NCI-H2029 treated with DMSO at 0.1 percent for 48 hours (cell line): ENCODE measurements around the gene SPG7.

Experiments used
- DNase-seq: peaks from one replicate; lab custom pipeline; 2025; lab: John Stamatoyannopoulos, UW

The SPG7 gene

DNA sequence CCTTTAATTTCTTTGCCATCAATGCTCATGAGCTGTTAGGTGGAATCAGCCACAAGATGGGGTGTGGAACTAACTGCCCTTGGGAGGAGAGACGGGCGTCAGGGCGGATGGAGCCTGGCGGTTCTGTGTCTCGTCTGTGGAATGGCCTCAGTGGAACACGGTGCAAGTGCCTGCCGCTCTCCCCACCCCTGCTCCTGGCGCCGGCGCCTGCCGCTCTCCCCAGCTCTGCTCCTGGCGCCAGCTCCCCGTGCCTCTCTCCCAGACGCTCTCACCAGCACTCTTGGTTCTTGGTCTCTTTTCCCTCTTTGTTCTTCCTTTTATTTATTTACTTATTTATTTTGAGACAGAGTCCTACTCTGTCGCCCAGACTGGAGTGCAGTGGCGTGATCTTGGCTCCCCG is 39.1 kb downstream of the SPG7 start:
- DNase-seq, result no peak

DNA sequence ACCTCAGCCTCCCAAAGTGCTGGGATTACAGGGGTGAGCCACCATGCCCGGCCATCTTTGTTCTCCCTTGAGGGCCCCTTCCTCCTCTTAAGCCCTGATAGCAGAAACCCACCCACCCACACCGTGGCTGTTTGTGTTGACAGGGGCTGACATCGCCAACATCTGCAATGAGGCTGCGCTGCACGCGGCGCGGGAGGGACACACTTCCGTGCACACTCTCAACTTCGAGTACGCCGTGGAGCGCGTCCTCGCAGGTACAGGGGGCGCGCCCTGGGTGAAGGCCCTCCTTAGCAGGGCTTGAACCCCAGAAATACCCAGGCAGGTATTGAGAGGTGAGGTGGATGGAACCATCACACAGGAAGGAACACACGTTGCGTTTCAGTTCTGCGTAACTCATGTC is 39.7 kb downstream of the SPG7 start:
- DNase-seq, result no peak

DNA sequence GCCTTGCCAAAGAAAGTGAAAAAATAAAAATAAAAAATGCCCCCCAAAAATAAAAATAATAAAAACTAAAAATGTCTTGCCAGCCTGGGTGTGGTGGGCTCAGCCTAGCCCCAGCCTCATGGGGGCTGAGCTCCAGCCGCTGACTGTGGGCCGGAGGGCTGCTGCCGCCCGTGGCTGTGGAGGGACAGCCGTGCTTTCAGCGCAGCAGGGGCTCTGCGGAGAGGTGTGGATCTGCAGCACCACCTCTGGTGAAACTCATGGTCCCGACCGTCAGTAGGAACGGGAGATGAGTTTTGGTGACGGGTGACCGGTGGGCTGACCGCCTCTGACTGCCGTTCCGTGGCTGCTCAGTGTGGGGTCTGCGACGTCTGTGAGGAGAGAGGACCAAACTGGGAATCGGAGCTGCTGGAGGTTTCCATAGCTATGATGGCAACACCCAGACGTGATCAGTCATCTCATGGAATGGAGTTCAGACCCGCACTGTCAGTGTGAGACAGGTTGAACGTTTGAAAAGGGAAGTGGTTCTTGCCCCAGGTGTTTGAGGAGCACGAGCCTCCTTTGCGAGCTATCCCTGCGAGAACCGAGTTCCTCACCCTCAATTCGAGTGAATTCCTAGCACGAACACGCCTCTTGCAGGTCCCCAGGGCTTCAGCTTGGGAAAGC is 40.3 kb downstream of the SPG7 start:
- no peak for DNase-seq

GRCh38 chr16:89549007-89549700 is 41.0 kb downstream of the SPG7 start:
- DNase-seq, result no peak

DNA sequence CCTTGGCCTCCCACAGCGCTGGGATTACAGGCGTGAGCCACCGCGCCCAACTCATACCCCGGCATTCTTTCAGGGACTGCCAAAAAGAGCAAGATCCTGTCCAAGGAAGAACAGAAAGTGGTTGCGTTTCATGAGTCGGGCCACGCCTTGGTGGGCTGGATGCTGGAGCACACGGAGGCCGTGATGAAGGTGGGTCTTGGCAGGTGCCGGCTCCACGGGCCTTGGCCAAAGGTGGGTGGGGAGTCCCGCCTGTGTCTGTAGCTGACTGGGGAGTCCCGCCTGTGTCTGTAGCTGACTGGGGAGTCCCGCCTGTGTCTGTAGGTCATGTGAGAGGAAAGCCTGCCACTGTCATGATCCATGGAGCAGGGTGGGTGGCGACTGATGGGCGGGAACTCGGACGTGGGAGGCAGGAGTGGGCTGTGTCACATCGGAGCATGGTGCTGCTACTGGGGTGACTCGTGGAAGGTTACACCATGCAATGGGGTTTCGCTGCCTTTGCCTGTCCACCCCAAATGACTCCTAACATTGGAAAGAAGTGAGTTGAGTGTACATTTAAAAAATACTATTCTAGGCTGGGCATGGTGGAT is 42.3 kb downstream of the SPG7 start:
- no peak for DNase-seq

GRCh38 chr16:89552329-89552728 is 44.1 kb downstream of the SPG7 start:
- DNase-seq, result no peak

- no peak for DNase-seq
These were observed 44.7 kb downstream of the SPG7 start for GRCh38 chr16:89552913-89553312.

GRCh38 chr16:89553733-89554132 is 45.5 kb downstream of the SPG7 start:
- no peak for DNase-seq

GRCh38 chr16:89554343-89554742 is 46.1 kb downstream of the SPG7 start:
- DNase-seq, result no peak

DNA sequence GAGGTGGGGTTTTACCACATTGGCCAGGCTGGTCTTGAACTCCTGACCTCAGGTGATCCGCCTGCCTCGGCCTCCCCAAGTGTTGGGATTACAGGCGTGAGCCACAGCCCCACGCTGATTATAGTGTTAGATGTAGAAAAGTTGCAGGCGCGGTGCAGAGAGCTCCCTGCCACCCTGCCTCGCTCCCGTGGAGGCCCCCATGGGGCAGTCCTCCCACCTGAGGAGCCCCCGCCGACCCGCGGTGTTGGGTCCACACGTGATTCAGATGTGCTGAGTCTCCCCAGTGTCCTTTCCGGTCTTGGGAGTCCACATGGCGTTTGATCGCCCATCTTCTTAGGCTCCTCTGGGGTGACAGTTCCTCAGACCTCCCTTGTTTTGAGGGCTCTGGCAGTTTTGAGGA is 47.1 kb downstream of the SPG7 start:
- DNase-seq, result no peak

GRCh38 chr16:89555780-89556179 is 47.6 kb downstream of the SPG7 start:
- DNase-seq, result no peak

GRCh38 chr16:89556750-89557689 is 48.8 kb downstream of the SPG7 start:
- DNase-seq, result no peak

GRCh38 chr16:89557690-89558490 is 49.7 kb downstream of the SPG7 start:
- DNase-seq, result no peak

DNA sequence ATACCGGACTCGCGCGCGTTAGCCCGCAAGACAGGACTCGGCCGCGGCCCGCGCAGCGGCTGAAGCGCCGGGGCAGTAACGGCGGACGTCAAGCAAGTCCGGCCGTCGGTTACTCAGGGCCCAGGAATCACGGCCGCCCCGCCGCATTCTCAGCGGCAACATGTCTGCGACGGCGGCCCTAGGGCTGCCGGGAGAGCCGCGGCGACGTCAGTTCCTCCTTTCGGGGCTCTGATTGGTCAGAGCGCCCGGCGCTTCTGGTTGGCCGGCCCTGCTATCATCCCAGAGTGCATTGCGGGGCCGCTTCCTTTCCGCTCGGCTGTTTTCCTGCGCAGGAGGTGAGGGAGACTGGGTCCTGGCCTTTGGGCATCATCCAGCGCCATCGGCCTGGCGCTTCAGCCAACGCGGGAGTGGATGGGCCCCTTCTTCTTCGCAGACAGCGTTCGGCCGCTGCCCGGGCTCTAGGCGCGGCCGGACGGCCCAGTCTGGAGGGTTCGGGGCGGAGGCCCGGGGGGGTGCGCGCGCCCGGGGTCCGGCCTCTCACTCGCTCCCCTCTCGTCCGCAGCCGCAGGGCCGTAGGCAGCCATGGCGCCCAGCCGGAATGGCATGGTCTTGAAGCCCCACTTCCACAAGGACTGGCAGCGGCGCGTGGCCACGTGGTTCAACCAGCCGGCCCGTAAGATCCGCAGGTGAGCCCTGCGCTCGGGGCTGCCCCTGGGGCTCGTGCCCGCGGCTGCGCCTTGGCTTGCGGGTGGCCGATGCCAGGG is 52.4 kb downstream of the SPG7 start, which contains the start of gene RPL13:
Gene RPL13, plus strand, starts transcription at position 305 of the 764 bp plus-strand sequence. Its CDS starts 278 bp downstream, at position 583.
- DNase-seq, result peak; percentile 19

DNA sequence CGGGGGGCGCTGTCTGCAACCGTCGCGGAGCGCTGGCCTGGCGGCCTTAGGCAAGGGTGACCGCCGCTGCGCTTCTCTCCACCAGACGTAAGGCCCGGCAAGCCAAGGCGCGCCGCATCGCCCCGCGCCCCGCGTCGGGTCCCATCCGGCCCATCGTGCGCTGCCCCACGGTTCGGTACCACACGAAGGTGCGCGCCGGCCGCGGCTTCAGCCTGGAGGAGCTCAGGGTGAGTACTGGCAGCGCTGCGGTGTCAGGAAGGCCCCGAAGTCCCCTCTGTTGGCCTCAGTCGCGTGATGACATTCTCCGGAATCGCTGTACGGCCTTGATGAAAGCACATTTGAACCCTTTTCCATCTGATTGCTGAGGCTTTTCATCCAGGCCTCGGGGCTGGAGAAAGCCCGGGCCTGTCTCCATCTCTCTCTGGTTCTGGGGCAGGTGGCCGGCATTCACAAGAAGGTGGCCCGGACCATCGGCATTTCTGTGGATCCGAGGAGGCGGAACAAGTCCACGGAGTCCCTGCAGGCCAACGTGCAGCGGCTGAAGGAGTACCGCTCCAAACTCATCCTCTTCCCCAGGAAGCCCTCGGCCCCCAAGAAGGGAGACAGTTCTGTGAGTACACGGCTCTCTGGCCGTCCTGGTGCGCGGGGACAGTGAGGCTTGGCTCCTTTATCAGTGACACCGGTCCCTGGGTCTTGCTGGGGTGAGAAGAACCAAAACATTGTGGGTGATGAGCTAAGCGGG is 53.1 kb downstream of the SPG7 start:
- no peak for DNase-seq

GRCh38 chr16:89561884-89562599 is 53.8 kb downstream of the SPG7 start:
- no peak for DNase-seq

GRCh38 chr16:89562939-89563338 is 54.7 kb downstream of the SPG7 start:
- DNase-seq, result no peak

DNA sequence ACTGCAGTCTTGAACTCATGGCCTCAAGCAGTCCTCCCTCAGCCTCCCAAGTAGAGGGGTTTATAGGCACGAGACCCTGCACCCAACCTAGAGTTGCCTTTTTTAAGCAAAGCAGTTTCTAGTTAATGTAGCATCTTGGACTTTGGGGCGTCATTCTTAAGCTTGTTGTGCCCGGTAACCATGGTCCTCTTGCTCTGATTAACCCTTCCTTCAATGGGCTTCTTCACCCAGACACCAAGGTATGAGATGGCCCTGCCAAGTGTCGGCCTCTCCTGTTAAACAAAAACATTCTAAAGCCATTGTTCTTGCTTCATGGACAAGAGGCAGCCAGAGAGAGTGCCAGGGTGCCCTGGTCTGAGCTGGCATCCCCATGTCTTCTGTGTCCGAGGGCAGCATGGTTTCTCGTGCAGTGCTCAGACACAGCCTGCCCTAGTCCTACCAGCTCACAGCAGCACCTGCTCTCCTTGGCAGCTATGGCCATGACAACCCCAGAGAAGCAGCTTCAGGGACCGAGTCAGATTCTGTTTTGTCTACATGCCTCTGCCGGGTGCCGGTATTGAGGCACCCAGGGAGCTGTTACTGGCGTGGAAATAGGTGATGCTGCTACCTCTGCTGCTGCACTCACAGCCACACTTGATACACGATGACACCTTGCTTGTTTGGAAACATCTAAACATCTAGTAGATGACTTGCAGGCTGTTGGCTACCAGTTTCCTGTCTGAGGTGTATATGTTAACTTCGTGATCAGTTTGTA is 55.6 kb downstream of the SPG7 start:
- DNase-seq, result no peak
